ENCODE measurements around the gene PURA.

PURA gene

GRCh38 chr5:140135127-140135526 lies 21.2 kb downstream of the PURA start:
- no peak overlapping the region for H3K27ac Mint-ChIP-seq
- TF ChIP-seq, protein P1, sequence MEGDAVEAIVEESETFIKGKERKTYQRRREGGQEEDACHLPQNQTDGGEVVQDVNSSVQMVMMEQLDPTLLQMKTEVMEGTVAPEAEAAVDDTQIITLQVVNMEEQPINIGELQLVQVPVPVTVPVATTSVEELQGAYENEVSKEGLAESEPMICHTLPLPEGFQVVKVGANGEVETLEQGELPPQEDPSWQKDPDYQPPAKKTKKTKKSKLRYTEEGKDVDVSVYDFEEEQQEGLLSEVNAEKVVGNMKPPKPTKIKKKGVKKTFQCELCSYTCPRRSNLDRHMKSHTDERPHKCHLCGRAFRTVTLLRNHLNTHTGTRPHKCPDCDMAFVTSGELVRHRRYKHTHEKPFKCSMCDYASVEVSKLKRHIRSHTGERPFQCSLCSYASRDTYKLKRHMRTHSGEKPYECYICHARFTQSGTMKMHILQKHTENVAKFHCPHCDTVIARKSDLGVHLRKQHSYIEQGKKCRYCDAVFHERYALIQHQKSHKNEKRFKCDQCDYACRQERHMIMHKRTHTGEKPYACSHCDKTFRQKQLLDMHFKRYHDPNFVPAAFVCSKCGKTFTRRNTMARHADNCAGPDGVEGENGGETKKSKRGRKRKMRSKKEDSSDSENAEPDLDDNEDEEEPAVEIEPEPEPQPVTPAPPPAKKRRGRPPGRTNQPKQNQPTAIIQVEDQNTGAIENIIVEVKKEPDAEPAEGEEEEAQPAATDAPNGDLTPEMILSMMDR (IDR thresholded peaks at IDR 0.05) = no peak
- H3K9me3 Mint-ChIP-seq = no peaks in the 10 kb centered on the region
- peaks cover 47% of the 10 kb centered on the region for H3K27me3 Mint-ChIP-seq (ENCODE audit: low read depth, poor library complexity)
- H3K4me3 Mint-ChIP-seq = no peak overlapping the region
- no peaks in the 10 kb centered on the region for H3K4me1 Mint-ChIP-seq
- no peak for DNase-seq
- no peaks in the 10 kb centered on the region for H3K36me3 Mint-ChIP-seq (ENCODE audit: low read depth)

- peaks cover 54% of the 10 kb centered on the region for H3K27me3 Mint-ChIP-seq (ENCODE audit: low read depth, poor library complexity)
- no peak for DNase-seq
- TF ChIP-seq, protein P1 (IDR thresholded peaks at IDR 0.05) = no peak
- no peaks in the 10 kb centered on the region for H3K4me1 Mint-ChIP-seq
- no peak overlapping the region for H3K27ac Mint-ChIP-seq
- no peaks in the 10 kb centered on the region for H3K36me3 Mint-ChIP-seq (ENCODE audit: low read depth)
- H3K9me3 Mint-ChIP-seq = no peaks in the 10 kb centered on the region
- H3K4me3 Mint-ChIP-seq = no peak overlapping the region
Measured at GRCh38 chr5:140136624-140137023, 22.7 kb downstream of the PURA start.

- TF ChIP-seq, protein P1 (IDR thresholded peaks at IDR 0.05) = no peak
- peaks cover 5% of the 10 kb centered on the region for H3K4me1 Mint-ChIP-seq
- no peaks in the 10 kb centered on the region for H3K36me3 Mint-ChIP-seq (ENCODE audit: low read depth)
- H3K27ac Mint-ChIP-seq = no peak overlapping the region
- H3K27me3 Mint-ChIP-seq (ENCODE audit: low read depth, poor library complexity) = peaks cover 66% of the 10 kb centered on the region
- H3K4me3 Mint-ChIP-seq = no peak overlapping the region
- no peak for DNase-seq
- H3K9me3 Mint-ChIP-seq = no peaks in the 10 kb centered on the region
Measured at GRCh38 chr5:140140435-140140834, 26.5 kb downstream of the PURA start.

DNA sequence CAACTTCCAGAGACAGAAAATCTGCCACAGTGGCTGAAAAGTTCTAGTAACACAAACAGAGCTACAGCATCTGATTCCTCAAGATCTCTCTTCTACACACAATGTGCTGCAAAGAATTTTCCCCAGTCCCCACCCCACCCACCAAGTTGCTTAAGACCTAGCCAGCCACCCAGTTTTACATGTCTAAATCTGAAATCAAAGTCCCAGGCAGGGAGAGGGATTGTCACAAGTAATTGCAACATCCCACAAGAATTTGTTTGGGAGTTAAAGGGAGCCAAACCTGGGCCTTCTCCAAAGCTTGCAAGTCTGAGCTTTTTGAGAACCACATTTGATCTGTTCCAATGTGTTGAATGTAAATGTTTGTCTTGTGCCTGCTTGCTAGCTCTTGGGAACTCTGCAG lies 27.3 kb downstream of the PURA start:
- DNase-seq = no peak
- peaks cover 11% of the 10 kb centered on the region for H3K4me1 Mint-ChIP-seq
- H3K27ac Mint-ChIP-seq = no peak overlapping the region
- no peaks in the 10 kb centered on the region for H3K9me3 Mint-ChIP-seq
- no peaks in the 10 kb centered on the region for H3K36me3 Mint-ChIP-seq (ENCODE audit: low read depth)
- peaks cover 73% of the 10 kb centered on the region for H3K27me3 Mint-ChIP-seq (ENCODE audit: low read depth, poor library complexity)
- TF ChIP-seq, protein P1 (IDR thresholded peaks at IDR 0.05) = no peak
- H3K4me3 Mint-ChIP-seq = no peak overlapping the region

- Mint-ChIP-seq H3K4me1 (peaks cover 12% of the 10 kb centered on the region), H3K36me3 (ENCODE audit: low read depth) (no peaks in the 10 kb centered on the region), H3K9me3 (no peaks in the 10 kb centered on the region), H3K4me3 (no peak overlapping the region), H3K27me3 (ENCODE audit: low read depth, poor library complexity) (peaks cover 75% of the 10 kb centered on the region), H3K27ac (no peak overlapping the region)
- TF ChIP-seq, protein P1 (IDR thresholded peaks at IDR 0.05) = no peak
- DNase-seq = no peak
Measured at GRCh38 chr5:140142246-140142645, 28.3 kb downstream of the PURA start.

- Mint-ChIP-seq H3K4me1 (peaks cover 12% of the 10 kb centered on the region), H3K4me3 (no peak overlapping the region), H3K27me3 (ENCODE audit: low read depth, poor library complexity) (peaks cover 77% of the 10 kb centered on the region), H3K36me3 (ENCODE audit: low read depth) (no peaks in the 10 kb centered on the region), H3K9me3 (no peaks in the 10 kb centered on the region), H3K27ac (no peak overlapping the region)
- TF ChIP-seq, protein P1 (IDR thresholded peaks at IDR 0.05) = no peak
- DNase-seq = no peak
Measured at GRCh38 chr5:140142856-140143255, 28.9 kb downstream of the PURA start.
